Muscle of back (tissue), 10 donors: ENCODE data around the gene GATAD2A. TPM values are rescaled to one million over a fixed set of nuclear protein-coding genes. Genes with fewer than 3 reads are reported as not detected.

ENCODE experiments used
- polyA plus RNA-seq, 10 donors: library from polyadenylated mRNA; unstranded; fragments of 120-200 nt; gene quantifications; one replicate each; pipeline ENCODE4 v1.2.1, GENCODE V29; 2013; ENCODE audit not compliant: insufficient read length in 10 of 10

Gene GATAD2A
- polyA plus RNA-seq, 10 donors, result 44.1 to 57.1 (median 47.3) TPM

Other genes with a start within 250 kb of the GATAD2A start
- gene MEF2B, start 235.4 kb upstream of the GATAD2A start, polyA plus RNA-seq, result 1 to 10 TPM in 7 of 10 donors, under 1 TPM in 3; 0.71 to 2.3 (median 1.2) TPM
- 10 to 100 TPM in 7 of 10 donors, 1 to 10 TPM in 3; 9.0 to 13.7 (median 10.9) TPM for gene BORCS8, start 213.5 kb upstream of the GATAD2A start, polyA plus RNA-seq
- gene RFXANK, start 213.4 kb upstream of the GATAD2A start, polyA plus RNA-seq, result 10 to 100 TPM; 46.6 to 71.4 (median 60.1) TPM
- gene NR2C2AP, start 202.3 kb upstream of the GATAD2A start, polyA plus RNA-seq, result 10 to 100 TPM in 5 of 10 donors, 1 to 10 TPM in 5; 7.3 to 14.6 (median 10.4) TPM
- gene NCAN, start 193.7 kb upstream of the GATAD2A start, polyA plus RNA-seq, result under 1 TPM; 0.04 to 0.84 (median 0.10) TPM
- gene TM6SF2, start 132.4 kb upstream of the GATAD2A start, polyA plus RNA-seq, result 1 to 10 TPM; 1.5 to 4.1 (median 2.0) TPM
- gene SUGP1, start 85.2 kb upstream of the GATAD2A start, polyA plus RNA-seq, result 10 to 100 TPM; 29.4 to 39.8 (median 33.2) TPM
- gene MAU2, start 84.8 kb upstream of the GATAD2A start, polyA plus RNA-seq, result 10 to 100 TPM; 29.4 to 59.3 (median 37.9) TPM
- under 1 TPM; 0.29 to 0.75 (median 0.42) TPM for gene TSSK6, start 109.9 kb downstream of the GATAD2A start, polyA plus RNA-seq
- gene NDUFA13, start 110.5 kb downstream of the GATAD2A start, polyA plus RNA-seq, result 100 to 1,000 TPM; 146 to 246 (median 175) TPM
- gene YJEFN3, start 123.2 kb downstream of the GATAD2A start, polyA plus RNA-seq, result 10 to 100 TPM in 1 of 10 donors, 1 to 10 TPM in 9; 2.8 to 11.4 (median 5.8) TPM
- 10 to 100 TPM in 1 of 10 donors, 1 to 10 TPM in 6, under 1 TPM in 3; 0.36 to 10.8 (median 3.6) TPM for gene CILP2, start 132.6 kb downstream of the GATAD2A start, polyA plus RNA-seq
- 1 to 10 TPM in 9 of 10 donors, under 1 TPM in 1; 0.87 to 3.0 (median 1.8) TPM for gene PBX4, start 213.0 kb downstream of the GATAD2A start, polyA plus RNA-seq
- 10 to 100 TPM in 1 of 10 donors, 1 to 10 TPM in 9; 2.8 to 11.6 (median 4.6) TPM for gene LPAR2, start 222.5 kb downstream of the GATAD2A start, polyA plus RNA-seq
- 1 to 10 TPM; 1.9 to 4.9 (median 2.9) TPM for gene GMIP, start 238.0 kb downstream of the GATAD2A start, polyA plus RNA-seq